ENCODE measurements around the gene KIAA1217.

The KIAA1217 gene

GRCh38 chr10:24237801-24238395 is 29.0 kb downstream of the KIAA1217 start:
- Histone ChIP-seq H3K9me3 (ENCODE audit: control insufficient read depth, low read length) (no peaks in the 10 kb centered on the region), H3K4me1 (peaks cover 42% of the 10 kb centered on the region), H3K4me2 (ENCODE audit: low read length) (peak overlapping the region; percentile 66), H3K27me3 (ENCODE audit: control insufficient read depth, insufficient read depth, low read length) (no peaks in the 10 kb centered on the region), H2AFZ (peak overlapping the region; percentile 47), H3K4me3 (ENCODE audit: low read depth, low read length) (peak overlapping the region; percentile 45), H3K36me3 (ENCODE audit: control insufficient read depth, insufficient read depth, low read length) (no peaks in the 10 kb centered on the region), H3K27ac (peak overlapping the region; percentile 73), H3K79me2 (peaks cover 8% of the 10 kb centered on the region), H3K9ac (no peak overlapping the region)
- TF ChIP-seq, protein P1, sequence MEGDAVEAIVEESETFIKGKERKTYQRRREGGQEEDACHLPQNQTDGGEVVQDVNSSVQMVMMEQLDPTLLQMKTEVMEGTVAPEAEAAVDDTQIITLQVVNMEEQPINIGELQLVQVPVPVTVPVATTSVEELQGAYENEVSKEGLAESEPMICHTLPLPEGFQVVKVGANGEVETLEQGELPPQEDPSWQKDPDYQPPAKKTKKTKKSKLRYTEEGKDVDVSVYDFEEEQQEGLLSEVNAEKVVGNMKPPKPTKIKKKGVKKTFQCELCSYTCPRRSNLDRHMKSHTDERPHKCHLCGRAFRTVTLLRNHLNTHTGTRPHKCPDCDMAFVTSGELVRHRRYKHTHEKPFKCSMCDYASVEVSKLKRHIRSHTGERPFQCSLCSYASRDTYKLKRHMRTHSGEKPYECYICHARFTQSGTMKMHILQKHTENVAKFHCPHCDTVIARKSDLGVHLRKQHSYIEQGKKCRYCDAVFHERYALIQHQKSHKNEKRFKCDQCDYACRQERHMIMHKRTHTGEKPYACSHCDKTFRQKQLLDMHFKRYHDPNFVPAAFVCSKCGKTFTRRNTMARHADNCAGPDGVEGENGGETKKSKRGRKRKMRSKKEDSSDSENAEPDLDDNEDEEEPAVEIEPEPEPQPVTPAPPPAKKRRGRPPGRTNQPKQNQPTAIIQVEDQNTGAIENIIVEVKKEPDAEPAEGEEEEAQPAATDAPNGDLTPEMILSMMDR (IDR thresholded peaks at IDR 0.05): no peak

DNA sequence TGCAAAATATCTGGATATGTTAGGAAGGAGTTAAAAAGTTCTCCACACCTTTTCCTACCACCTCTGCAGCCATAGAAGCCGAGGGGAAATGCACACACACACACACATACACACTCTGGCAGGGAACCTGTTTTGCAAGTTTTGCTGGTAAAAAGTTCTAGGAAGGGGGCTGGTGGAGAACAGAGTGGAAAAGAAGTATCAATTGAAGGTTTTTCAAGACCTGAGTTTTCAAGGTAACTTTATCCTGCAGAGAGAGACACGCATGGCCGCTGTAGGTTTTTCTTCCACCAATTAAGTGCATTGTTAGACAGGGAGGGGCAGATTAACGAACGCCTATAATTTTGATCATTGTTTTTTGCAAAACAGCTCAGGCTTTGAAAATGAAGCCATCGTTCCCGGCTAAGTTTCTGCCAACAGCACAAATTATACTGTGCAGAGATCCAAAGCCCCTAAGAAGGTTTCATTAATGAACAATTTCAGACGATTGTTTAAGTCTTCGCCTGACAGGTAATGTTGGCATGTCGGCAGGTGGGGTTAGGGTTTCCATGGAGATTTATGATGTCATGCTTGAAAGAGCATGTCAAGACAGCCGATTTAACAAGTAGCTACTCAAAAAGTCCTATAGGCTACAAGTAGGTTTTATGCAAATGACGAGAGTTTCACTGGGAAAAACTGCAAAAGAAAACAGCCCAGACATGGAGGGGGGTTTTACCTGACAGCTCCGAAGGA is 29.7 kb downstream of the KIAA1217 start:
- Histone ChIP-seq H3K27me3 (ENCODE audit: control insufficient read depth, insufficient read depth, low read length) (no peaks in the 10 kb centered on the region), H3K27ac (peak overlapping the region; percentile 73), H2AFZ (peak overlapping the region; percentile 36), H3K4me2 (ENCODE audit: low read length) (peak overlapping the region; percentile 66), H3K4me1 (peaks cover 42% of the 10 kb centered on the region), H3K36me3 (ENCODE audit: control insufficient read depth, insufficient read depth, low read length) (no peaks in the 10 kb centered on the region), H3K79me2 (peaks cover 8% of the 10 kb centered on the region), H3K9me3 (ENCODE audit: control insufficient read depth, low read length) (no peaks in the 10 kb centered on the region), H3K4me3 (ENCODE audit: low read depth, low read length) (peak overlapping the region; percentile 45), H3K9ac (no peak overlapping the region)
- TF ChIP-seq, protein P1 (IDR thresholded peaks at IDR 0.05): no peak

GRCh38 chr10:24239289-24240040 is 30.5 kb downstream of the KIAA1217 start:
- Histone ChIP-seq H3K27ac (peak overlapping the region; percentile 73), H3K4me1 (peaks cover 42% of the 10 kb centered on the region), H3K79me2 (peaks cover 14% of the 10 kb centered on the region), H2AFZ (peak overlapping the region; percentile 36), H3K36me3 (ENCODE audit: control insufficient read depth, insufficient read depth, low read length) (no peaks in the 10 kb centered on the region), H3K9me3 (ENCODE audit: control insufficient read depth, low read length) (no peaks in the 10 kb centered on the region), H3K27me3 (ENCODE audit: control insufficient read depth, insufficient read depth, low read length) (no peaks in the 10 kb centered on the region), H3K4me2 (ENCODE audit: low read length) (peak overlapping the region; percentile 66), H3K4me3 (ENCODE audit: low read depth, low read length) (peak overlapping the region; percentile 45), H3K9ac (no peak overlapping the region)
- TF ChIP-seq, protein P1 (IDR thresholded peaks at IDR 0.05): no peak

DNA sequence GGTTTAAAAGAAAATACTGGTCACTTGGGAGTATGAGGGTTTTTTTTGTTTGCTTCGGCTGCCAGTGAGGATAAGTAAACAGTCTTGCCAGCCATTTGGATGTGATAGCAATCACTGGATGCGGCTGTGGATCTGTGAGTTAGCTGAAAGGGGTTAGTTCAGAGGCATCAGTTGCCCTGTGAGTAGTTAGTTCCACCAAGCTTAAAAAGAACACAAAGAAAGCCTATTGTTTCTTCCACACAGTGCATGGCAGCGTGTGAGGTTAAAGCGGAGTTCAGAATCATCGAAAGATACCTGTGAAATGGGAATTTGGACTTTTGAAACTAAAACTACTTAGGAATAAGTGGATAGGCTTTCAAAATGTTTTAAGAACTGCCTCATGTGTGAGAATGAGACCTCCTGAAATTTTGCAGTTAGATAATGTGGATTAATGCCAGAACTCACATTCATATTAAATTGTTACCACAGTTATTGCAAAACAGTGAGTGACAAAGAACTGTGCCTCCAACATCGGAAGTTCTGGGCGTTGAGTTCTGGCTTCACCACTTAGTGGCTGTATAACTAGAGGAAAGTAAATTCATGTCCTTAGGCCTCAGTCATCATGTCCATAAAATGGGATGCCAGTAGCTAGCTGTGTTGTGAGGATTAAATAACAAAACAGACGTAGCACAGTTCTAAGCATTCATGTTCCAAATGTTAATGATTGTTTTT is 31.3 kb downstream of the KIAA1217 start:
- peak overlapping the region; percentile 45 for H3K4me3 ChIP-seq (ENCODE audit: low read depth, low read length)
- peaks cover 41% of the 10 kb centered on the region for H3K4me1 ChIP-seq
- H3K36me3 ChIP-seq (ENCODE audit: control insufficient read depth, insufficient read depth, low read length): no peaks in the 10 kb centered on the region
- H3K27ac ChIP-seq: peak overlapping the region; percentile 73
- H3K9me3 ChIP-seq (ENCODE audit: control insufficient read depth, low read length): no peaks in the 10 kb centered on the region
- TF ChIP-seq, protein P1 (IDR thresholded peaks at IDR 0.05): no peak
- H2AFZ ChIP-seq: peak overlapping the region; percentile 31
- peak overlapping the region; percentile 66 for H3K4me2 ChIP-seq (ENCODE audit: low read length)
- H3K27me3 ChIP-seq (ENCODE audit: control insufficient read depth, insufficient read depth, low read length): no peaks in the 10 kb centered on the region
- no peak overlapping the region for H3K9ac ChIP-seq
- peaks cover 21% of the 10 kb centered on the region for H3K79me2 ChIP-seq
